ENCODE results near the gene POC1A.

- TF ChIP-seq POLR2A (IDR thresholded peaks at IDR 0.05; ENCODE audit: low read depth, low read length): no peak
- no peak for TF ChIP-seq NFE2L2 (IDR thresholded peaks at IDR 0.05; ENCODE audit: low read depth, low read length)
- no peak for TF ChIP-seq MAFK (IDR thresholded peaks at IDR 0.05; ENCODE audit: low read depth, low read length)
- TF ChIP-seq, protein P1, sequence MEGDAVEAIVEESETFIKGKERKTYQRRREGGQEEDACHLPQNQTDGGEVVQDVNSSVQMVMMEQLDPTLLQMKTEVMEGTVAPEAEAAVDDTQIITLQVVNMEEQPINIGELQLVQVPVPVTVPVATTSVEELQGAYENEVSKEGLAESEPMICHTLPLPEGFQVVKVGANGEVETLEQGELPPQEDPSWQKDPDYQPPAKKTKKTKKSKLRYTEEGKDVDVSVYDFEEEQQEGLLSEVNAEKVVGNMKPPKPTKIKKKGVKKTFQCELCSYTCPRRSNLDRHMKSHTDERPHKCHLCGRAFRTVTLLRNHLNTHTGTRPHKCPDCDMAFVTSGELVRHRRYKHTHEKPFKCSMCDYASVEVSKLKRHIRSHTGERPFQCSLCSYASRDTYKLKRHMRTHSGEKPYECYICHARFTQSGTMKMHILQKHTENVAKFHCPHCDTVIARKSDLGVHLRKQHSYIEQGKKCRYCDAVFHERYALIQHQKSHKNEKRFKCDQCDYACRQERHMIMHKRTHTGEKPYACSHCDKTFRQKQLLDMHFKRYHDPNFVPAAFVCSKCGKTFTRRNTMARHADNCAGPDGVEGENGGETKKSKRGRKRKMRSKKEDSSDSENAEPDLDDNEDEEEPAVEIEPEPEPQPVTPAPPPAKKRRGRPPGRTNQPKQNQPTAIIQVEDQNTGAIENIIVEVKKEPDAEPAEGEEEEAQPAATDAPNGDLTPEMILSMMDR (conservative IDR thresholded peaks at IDR 0.05; ENCODE audit: low read depth, low read length): no peak
- no peak for TF ChIP-seq USF2 (IDR thresholded peaks at IDR 0.05; ENCODE audit: low read depth, low read length)
- no peak for TF ChIP-seq MXI1 (IDR thresholded peaks at IDR 0.05; ENCODE audit: borderline replicate concordance, low read depth, low read length)
- no peak for TF ChIP-seq BHLHE40 (IDR thresholded peaks at IDR 0.05; ENCODE audit: low read depth, low read length)
Observed at GRCh38 chr3:52036222-52036694, 118.0 kb downstream of the POC1A start.

Data from IMR-90 (cell line).